Endometrial microvascular endothelial cells (primary cell): Measurements from ENCODE around the gene RORB. TPM values are rescaled to one million over a fixed set of nuclear protein-coding genes. Genes with fewer than 3 reads are reported as not detected.
"Not testable (repeated sequence)": the region's sequence is repeated elsewhere in the genome, so short reads cannot be mapped to it uniquely, and the experiment has no call there.

Source experiments
- in situ Hi-C: cut with HindIII; loops from 2 replicates; pipeline ENCODE4 v1.10.0; 2017; ENCODE audit warnings: low sequenced_read_pairs, low pct_unique_long_range_greater_than_20kb; ENCODE audit errors: inconsistent ontology term
- total RNA-seq: library from RNA; depleted of rRNA; stranded (reverse); fragments of >200 nt; gene quantifications from one replicate; pipeline ENCODE4 v1.2.3, GENCODE V29; 2015; ENCODE audit errors: inconsistent ontology term

RORB gene
- total RNA-seq, 1 donor from 2014 or later: not detected

GRCh38 chr9:74503666-74504065 is 6.5 kb downstream of the RORB start:
- in situ Hi-C loops: no loop called here

GRCh38 chr9:74511333-74511732 is 14.2 kb downstream of the RORB start:
- in situ Hi-C loops: no loop called here

GRCh38 chr9:74512416-74512815 is 15.3 kb downstream of the RORB start:
- in situ Hi-C loops: no loop called here

GRCh38 chr9:74513221-74513620 is 16.1 kb downstream of the RORB start:
- in situ Hi-C loops: no loop called here

- in situ Hi-C loops: no loop called here
These were observed 20.1 kb downstream of the RORB start for GRCh38 chr9:74517188-74517587.

GRCh38 chr9:74519419-74519818 is 22.3 kb downstream of the RORB start:
- in situ Hi-C loops: no loop called here

- in situ Hi-C loops: no loop called here
These were observed 23.9 kb downstream of the RORB start for GRCh38 chr9:74521009-74521408.

- in situ Hi-C loops: no loop called here
These were observed 27.2 kb downstream of the RORB start for GRCh38 chr9:74524289-74524688.

GRCh38 chr9:74526215-74526614 is 29.1 kb downstream of the RORB start:
- in situ Hi-C loops: no loop called here

GRCh38 chr9:74527718-74528117 is 30.6 kb downstream of the RORB start:
- in situ Hi-C loops: no loop called here

- in situ Hi-C loops: no loop called here
These were observed 31.1 kb downstream of the RORB start for GRCh38 chr9:74528207-74528606.

GRCh38 chr9:74530458-74530857 is 33.3 kb downstream of the RORB start:
- in situ Hi-C loops: not testable (repeated sequence)

GRCh38 chr9:74533253-74533652 is 36.1 kb downstream of the RORB start:
- in situ Hi-C loops: no loop called here

GRCh38 chr9:74534841-74535240 is 37.7 kb downstream of the RORB start:
- in situ Hi-C loops: no loop called here

GRCh38 chr9:74543145-74543544 is 46.0 kb downstream of the RORB start:
- in situ Hi-C loops: no loop called here

- in situ Hi-C loops: no loop called here
These were observed 54.1 kb downstream of the RORB start for GRCh38 chr9:74551266-74551665.

GRCh38 chr9:74554751-74555419 is 57.8 kb downstream of the RORB start:
- in situ Hi-C loops: no loop called here

GRCh38 chr9:74555565-74555964 is 58.4 kb downstream of the RORB start:
- in situ Hi-C loops: no loop called here

GRCh38 chr9:74556685-74557084 is 59.5 kb downstream of the RORB start:
- in situ Hi-C loops: no loop called here

- in situ Hi-C loops: no loop called here
These were observed 60.4 kb downstream of the RORB start for GRCh38 chr9:74557571-74557970.

GRCh38 chr9:74562611-74563010 is 65.5 kb downstream of the RORB start:
- in situ Hi-C loops: no loop called here
